HG02840 (cell line): ENCODE data around the gene SLC6A9.
A peak's percentile ranks its signal among the peaks of the same experiment; 100 is the strongest.

Experiments
- ATAC-seq: cut with Tn5 transposase; IDR thresholded peaks from one replicate; pipeline ENCODE4 v1.9.1; 2021; ENCODE audit warnings: mild to moderate bottlenecking, moderate library complexity, moderate number of reproducible peaks; ENCODE audit not compliant: unreplicated experiment, low FRiP score

The SLC6A9 gene

GRCh38 chr1:44012404-44012803 is 18.9 kb downstream of the SLC6A9 start:
- ATAC-seq: no peak

- ATAC-seq: no peak
These were observed 20.3 kb downstream of the SLC6A9 start for GRCh38 chr1:44010935-44011471.

GRCh38 chr1:44008259-44008658 is 23.0 kb downstream of the SLC6A9 start:
- ATAC-seq: no peak

GRCh38 chr1:44002606-44003157 is 28.6 kb downstream of the SLC6A9 start:
- no peak for ATAC-seq

GRCh38 chr1:44002165-44002564 is 29.1 kb downstream of the SLC6A9 start:
- no peak for ATAC-seq

GRCh38 chr1:44000122-44000665 is 31.1 kb downstream of the SLC6A9 start:
- no peak for ATAC-seq

- ATAC-seq: no peak
These were observed 31.8 kb downstream of the SLC6A9 start for GRCh38 chr1:43999455-43999854.

GRCh38 chr1:43998000-43998378 is 33.3 kb downstream of the SLC6A9 start:
- no peak for ATAC-seq

- ATAC-seq: no peak
These were observed 33.8 kb downstream of the SLC6A9 start for GRCh38 chr1:43997295-43997999.

GRCh38 chr1:43996733-43997115 is 34.5 kb downstream of the SLC6A9 start:
- ATAC-seq: no peak

- no peak for ATAC-seq
These were observed 35.1 kb downstream of the SLC6A9 start for GRCh38 chr1:43995984-43996732.

- ATAC-seq: no peak
These were observed 36.2 kb downstream of the SLC6A9 start for GRCh38 chr1:43994794-43995790.

- no peak for ATAC-seq
These were observed 37.2 kb downstream of the SLC6A9 start for GRCh38 chr1:43994071-43994470.

GRCh38 chr1:43993206-43993914 is 37.9 kb downstream of the SLC6A9 start:
- ATAC-seq: no peak

GRCh38 chr1:43992232-43992995 is 38.8 kb downstream of the SLC6A9 start:
- no peak for ATAC-seq

GRCh38 chr1:43991476-43992231 is 39.6 kb downstream of the SLC6A9 start, which contains the start of gene CCDC24:
Gene CCDC24, plus strand, starts transcription at chr1:43991599. Its CDS starts 280 bp downstream, at chr1:43991879.
- peak; percentile 62 for ATAC-seq

GRCh38 chr1:43991200-43991475 is 40.1 kb downstream of the SLC6A9 start:
- ATAC-seq: no peak
